ENCODE results near the gene MIGA1. TPM values are rescaled to one million over a fixed set of nuclear protein-coding genes. Genes with fewer than 3 reads are reported as not detected.

The MIGA1 gene
- total and polyA plus RNA-seq, 2 of the 13 experiments (the other 11 are each of a cell fraction or from before 2014, with no cell fraction given) = 3.8 to 6.6 TPM

DNA sequence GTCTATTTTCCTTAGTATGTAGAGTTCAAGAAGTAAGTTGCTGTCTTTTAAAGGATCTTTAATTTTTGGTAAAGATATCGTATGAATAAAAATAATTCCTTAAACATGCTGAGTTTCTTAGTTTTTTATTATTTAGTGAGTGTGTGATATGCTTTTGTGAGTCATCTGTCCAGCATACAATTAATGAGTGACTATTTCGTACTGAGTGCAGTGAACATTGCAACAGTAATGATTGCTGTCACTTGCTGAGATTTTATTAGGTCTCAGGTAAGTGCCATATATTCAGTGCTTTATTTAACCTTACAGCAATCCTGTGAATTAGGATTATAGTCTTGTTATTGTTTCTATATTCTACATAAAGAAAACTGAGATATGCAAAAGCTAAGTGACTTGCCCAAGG, 22.6 kb downstream of the MIGA1 start:
- BruUV-seq (replicated peaks) = no TSS peak
- H4K20me1 ChIP-seq (ENCODE audit: insufficient read depth, low read length) = no peaks in the 10 kb centered on the region
- TF ChIP-seq NCOR1 (IDR thresholded peaks at IDR 0.05; ENCODE audit: borderline replicate concordance, low read length) = no peak
- TF ChIP-seq, protein P1, sequence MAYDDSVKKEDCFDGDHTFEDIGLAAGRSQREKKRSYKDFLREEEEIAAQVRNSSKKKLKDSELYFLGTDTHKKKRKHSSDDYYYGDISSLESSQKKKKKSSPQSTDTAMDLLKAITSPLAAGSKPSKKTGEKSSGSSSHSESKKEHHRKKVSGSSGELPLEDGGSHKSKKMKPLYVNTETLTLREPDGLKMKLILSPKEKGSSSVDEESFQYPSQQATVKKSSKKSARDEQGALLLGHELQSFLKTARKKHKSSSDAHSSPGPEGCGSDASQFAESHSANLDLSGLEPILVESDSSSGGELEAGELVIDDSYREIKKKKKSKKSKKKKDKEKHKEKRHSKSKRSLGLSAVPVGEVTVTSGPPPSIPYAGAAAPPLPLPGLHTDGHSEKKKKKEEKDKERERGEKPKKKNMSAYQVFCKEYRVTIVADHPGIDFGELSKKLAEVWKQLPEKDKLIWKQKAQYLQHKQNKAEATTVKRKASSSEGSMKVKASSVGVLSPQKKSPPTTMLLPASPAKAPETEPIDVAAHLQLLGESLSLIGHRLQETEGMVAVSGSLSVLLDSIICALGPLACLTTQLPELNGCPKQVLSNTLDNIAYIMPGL (CRISPR knock-in tag; IDR thresholded peaks at IDR 0.05; ENCODE audit: borderline replicate concordance in 1 of 2, low read depth in 1 of 2) = no peak
- no peak for TF ChIP-seq CC2D1A (CRISPR knock-in tag; IDR thresholded peaks at IDR 0.05)
- no peak for TF ChIP-seq GABPB1 (CRISPR knock-in tag; IDR thresholded peaks at IDR 0.05)
- no peak for TF ChIP-seq RFX1 (IDR thresholded peaks at IDR 0.05)
- TF ChIP-seq ZNF589 (CRISPR knock-in tag; conservative IDR thresholded peaks at IDR 0.05) = no peak
- TF ChIP-seq, protein P2, sequence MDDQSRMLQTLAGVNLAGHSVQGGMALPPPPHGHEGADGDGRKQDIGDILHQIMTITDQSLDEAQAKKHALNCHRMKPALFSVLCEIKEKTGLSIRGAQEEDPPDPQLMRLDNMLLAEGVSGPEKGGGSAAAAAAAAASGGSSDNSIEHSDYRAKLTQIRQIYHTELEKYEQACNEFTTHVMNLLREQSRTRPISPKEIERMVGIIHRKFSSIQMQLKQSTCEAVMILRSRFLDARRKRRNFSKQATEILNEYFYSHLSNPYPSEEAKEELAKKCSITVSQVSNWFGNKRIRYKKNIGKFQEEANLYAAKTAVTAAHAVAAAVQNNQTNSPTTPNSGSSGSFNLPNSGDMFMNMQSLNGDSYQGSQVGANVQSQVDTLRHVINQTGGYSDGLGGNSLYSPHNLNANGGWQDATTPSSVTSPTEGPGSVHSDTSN (CRISPR knock-in tag; IDR thresholded peaks at IDR 0.05; ENCODE audit: borderline replicate concordance) = no peak
- no peak for TF ChIP-seq ZNF713 (CRISPR knock-in tag; IDR thresholded peaks at IDR 0.05)
- no peak for TF ChIP-seq SOX13 (IDR thresholded peaks at IDR 0.05)
- no peak for TF ChIP-seq SOX13 (CRISPR knock-in tag; conservative IDR thresholded peaks at IDR 0.05 in 1 of 2, IDR thresholded peaks at IDR 0.05 in 1 of 2)
- TF ChIP-seq NKX3-1 (CRISPR knock-in tag; IDR thresholded peaks at IDR 0.05) = no peak
- no peak for TF ChIP-seq MEF2D (CRISPR knock-in tag; IDR thresholded peaks at IDR 0.05)
- TF ChIP-seq MED1 (CRISPR knock-in tag; IDR thresholded peaks at IDR 0.05) = no peak
- no peak for TF ChIP-seq CAMTA2 (CRISPR knock-in tag; IDR thresholded peaks at IDR 0.05; ENCODE audit: borderline replicate concordance)
- POLR2A ChIA-PET = no interaction called here
- no peaks in the 10 kb centered on the region for H3K79me2 ChIP-seq (ENCODE audit: insufficient read depth, low read length)
- H3K27ac ChIP-seq (ENCODE audit: extremely low read length, insufficient read depth, low read length) = no peak overlapping the region
- H3K9ac ChIP-seq (ENCODE audit: insufficient read depth, low read depth, low read length) = no peak overlapping the region
- DNase-seq (ENCODE audit: low spot score) (no peak), ATAC-seq (no peak), FAIRE-seq (no peak)
- no peaks in the 10 kb centered on the region for H3K9me3 ChIP-seq (ENCODE audit: low read length)
- H3K27me3 ChIP-seq (ENCODE audit: control insufficient read depth in 1 of 2, insufficient read depth in 2 of 2, low read length in 2 of 2) = no peaks in the 10 kb centered on the region
- H2AFZ ChIP-seq (ENCODE audit: low read length) = no peak overlapping the region
- no peak overlapping the region for H3K4me3 ChIP-seq (replicated peaks in 1 of 3; ENCODE audit: insufficient read depth in 1 of 3, low read depth in 2 of 3, low read length in 3 of 3)
- CTCF ChIA-PET (ENCODE audit: low intra/inter-chr PET ratio, low total read pairs) = no interaction called here
- WGBS (ENCODE audit: low lambda C conversion rate) = 94% methylated on average over 2 of the region's 2 CpGs
- H3K4me2 ChIP-seq (ENCODE audit: low read depth, low read length) = no peak overlapping the region
- peaks cover 0 to 3% of the 10 kb centered on the region in 2 experiments; a peak in 2 of 5 replicates for H3K36me3 ChIP-seq (replicated peaks in 1 of 2; ENCODE audit: control insufficient read depth in 1 of 2, insufficient read depth in 2 of 2, low read length in 2 of 2)
- peaks cover 3% of the 10 kb centered on the region for H3K4me1 ChIP-seq (ENCODE audit: insufficient read depth, low read length)
- in situ Hi-C loops (cut with HindIII; ENCODE audit: extremely low pct_ligation_motif_present, low pct_unique_long_range_greater_than_20kb) = no loop called here
- intact Hi-C loops (cut with micrococcal nuclease; ENCODE audit: unreplicated experiment) = no loop called here

All from HepG2 (cell line).